ENCODE measurements around the gene CDKAL1.

- TF ChIP-seq ZFP91 (CRISPR knock-in tag; IDR thresholded peaks at IDR 0.05) (no peak), RAD21 (CRISPR knock-in tag; conservative IDR thresholded peaks at IDR 0.05 in 1 of 2, IDR thresholded peaks at IDR 0.05 in 1 of 2) (no peak), BACH1 (tag; IDR thresholded peaks at IDR 0.05) (no peak), CSDE1 (IDR thresholded peaks at IDR 0.05) (no peak), TCF7L2 (IDR thresholded peaks at IDR 0.05; ENCODE audit: low read depth, low read length) (no peak), CTCF (IDR thresholded peaks at IDR 0.05 in 2 of 3, conservative IDR thresholded peaks at IDR 0.05 in 1 of 3; ENCODE audit: insufficient read depth in 2 of 3, low read depth in 1 of 3, low read length in 3 of 3) (no peak)
- TF ChIP-seq, protein P1, sequence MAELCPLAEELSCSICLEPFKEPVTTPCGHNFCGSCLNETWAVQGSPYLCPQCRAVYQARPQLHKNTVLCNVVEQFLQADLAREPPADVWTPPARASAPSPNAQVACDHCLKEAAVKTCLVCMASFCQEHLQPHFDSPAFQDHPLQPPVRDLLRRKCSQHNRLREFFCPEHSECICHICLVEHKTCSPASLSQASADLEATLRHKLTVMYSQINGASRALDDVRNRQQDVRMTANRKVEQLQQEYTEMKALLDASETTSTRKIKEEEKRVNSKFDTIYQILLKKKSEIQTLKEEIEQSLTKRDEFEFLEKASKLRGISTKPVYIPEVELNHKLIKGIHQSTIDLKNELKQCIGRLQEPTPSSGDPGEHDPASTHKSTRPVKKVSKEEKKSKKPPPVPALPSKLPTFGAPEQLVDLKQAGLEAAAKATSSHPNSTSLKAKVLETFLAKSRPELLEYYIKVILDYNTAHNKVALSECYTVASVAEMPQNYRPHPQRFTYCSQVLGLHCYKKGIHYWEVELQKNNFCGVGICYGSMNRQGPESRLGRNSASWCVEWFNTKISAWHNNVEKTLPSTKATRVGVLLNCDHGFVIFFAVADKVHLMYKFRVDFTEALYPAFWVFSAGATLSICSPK (IDR thresholded peaks at IDR 0.05; ENCODE audit: borderline replicate concordance), result no peak
These were observed 638.8 kb downstream of the CDKAL1 start for GRCh38 chr6:21173031-21173430.

All from K562 (cell line).